Tibial artery (tissue), 4 donors: ENCODE measurements around the gene LYZL2.
"Not testable (repeated sequence)": the region's sequence is repeated elsewhere in the genome, so short reads cannot be mapped to it uniquely, and the experiment has no call there.

Experiments used
- DNase-seq, 2 donors: peaks; one replicate each; pipeline ENCODE4 v3.0.0-alpha.2; 2019
- H3K27ac ChIP-seq, 2 donors: fragments of 200-600 bp; sonication (generic) in 1 of 2; 1 replicate in 1 of 2; 2 replicates in 1 of 2; pipeline ENCODE4 v1.5.1; 2018 to 2019; ENCODE audit warnings: mild to moderate bottlenecking in 1 of 2
- H3K27me3 ChIP-seq, 2 donors: fragments of 200-600 bp; sonication (generic) in 1 of 2; one replicate each; pipeline versions ENCODE4 v1.5.1 to v1.6.0; 2016 to 2019
- H3K36me3 ChIP-seq, 3 donors: fragments of 200-600 bp; sonication (generic) in 2 of 3; one replicate each; pipeline ENCODE4 v1.5.1; 2016 to 2019; ENCODE audit warnings: mild to moderate bottlenecking in 2 of 3
- H3K4me1 ChIP-seq, 4 donors: fragments of 200-600 bp; sonication (generic) in 2 of 4; 1 replicate in 3 of 4; 2 replicates in 1 of 4; pipeline ENCODE4 v1.5.1; 2016 to 2019
- H3K4me3 ChIP-seq, 2 donors: fragments of 200-600 bp; sonication (generic) in 1 of 2; 1 replicate in 1 of 2; 2 replicates in 1 of 2; pipeline ENCODE4 v1.5.1; 2018 to 2019; ENCODE audit warnings: mild to moderate bottlenecking in 2 of 2
- H3K9me3 ChIP-seq, 3 donors: fragments of 200-600 bp; sonication (generic) in 1 of 3; one replicate each; pipeline ENCODE4 v1.5.1; 2016 to 2019
- CTCF ChIP-seq, 2 experiments: fragments of 200-600 bp in 1 of 2; fragments of 450-650 bp in 1 of 2; IDR thresholded peaks; one replicate each; pipeline ENCODE4 v1.5.1; 2017 to 2019; ENCODE audit warnings: antibody characterized with exemption in 2 of 2, mild to moderate bottlenecking in 1 of 2, moderate library complexity in 1 of 2
- intact Hi-C: fragments of 100-400 bp; cut with DNase I; formaldehyde crosslinking; loops from one replicate; pipeline ENCODE4 v1.15.0; 2023; ENCODE audit warnings: low total_unique reads

LYZL2 gene

GRCh38 chr10:30629653-30630052, at the start of gene LYZL2:
LYZL2 (minus strand) TSS chr10:30629753; CDS start chr10:30626915, 2,838 bp downstream.
- intact Hi-C loops, result no loop called here
- Histone ChIP-seq H3K36me3 (no peaks in the 10 kb centered on the region), H3K4me1 (no peaks in the 10 kb centered on the region), H3K4me3 (no peak within 1 kb of the TSS), H3K9me3 (no peaks in the 10 kb centered on the region), H3K27me3 (no peaks in the 10 kb centered on the region), H3K27ac (no peak within 1 kb of the TSS)
- TF ChIP-seq CTCF (IDR thresholded peaks at IDR 0.05), result no peak
- DNase-seq, result no peak

- H3K27me3 ChIP-seq, H3K27ac ChIP-seq, H3K4me1 ChIP-seq, intact Hi-C loops, DNase-seq, H3K36me3 ChIP-seq, H3K9me3 ChIP-seq, H3K4me3 ChIP-seq: not testable (repeated sequence)
Observed at GRCh38 chr10:30677616-30678015, 48.1 kb upstream of the LYZL2 start.

- DNase-seq, intact Hi-C loops, H3K27ac ChIP-seq, H3K9me3 ChIP-seq, H3K27me3 ChIP-seq, H3K4me1 ChIP-seq, H3K36me3 ChIP-seq, H3K4me3 ChIP-seq: not testable (repeated sequence)
Observed at GRCh38 chr10:30677146-30677545, 47.6 kb upstream of the LYZL2 start.

GRCh38 chr10:30675791-30676718, 46.5 kb upstream of the LYZL2 start:
- Histone ChIP-seq H3K4me3 (no peak overlapping the region), H3K9me3 (no peaks in the 10 kb centered on the region), H3K4me1 (no peaks in the 10 kb centered on the region), H3K27me3 (no peaks in the 10 kb centered on the region), H3K27ac (no peak overlapping the region), H3K36me3 (no peaks in the 10 kb centered on the region)
- DNase-seq, result no peak
- TF ChIP-seq CTCF (IDR thresholded peaks at IDR 0.05), result no peak
- intact Hi-C loops, result no loop called here

- intact Hi-C loops, result no loop called here
- H3K27ac ChIP-seq, result no peak overlapping the region
Observed at GRCh38 chr10:30674796-30675195, 45.2 kb upstream of the LYZL2 start.

GRCh38 chr10:30673262-30673661, 43.7 kb upstream of the LYZL2 start:
- DNase-seq, H3K9me3 ChIP-seq, H3K36me3 ChIP-seq, H3K4me1 ChIP-seq, H3K27ac ChIP-seq, H3K27me3 ChIP-seq, intact Hi-C loops, H3K4me3 ChIP-seq: not testable (repeated sequence)

More at GRCh38 chr10:30674796-30675195, 45.2 kb upstream of the LYZL2 start:
- Histone ChIP-seq H3K4me3 (no peak overlapping the region), H3K4me1 (no peaks in the 10 kb centered on the region), H3K36me3 (no peaks in the 10 kb centered on the region), H3K27me3 (no peaks in the 10 kb centered on the region), H3K9me3 (no peaks in the 10 kb centered on the region)
- no peak for TF ChIP-seq CTCF (IDR thresholded peaks at IDR 0.05)
- no peak for DNase-seq

GRCh38 chr10:30672338-30672737, 42.8 kb upstream of the LYZL2 start:
- intact Hi-C loops, H3K27me3 ChIP-seq, H3K9me3 ChIP-seq: not testable (repeated sequence)

More at GRCh38 chr10:30672338-30672737, 42.8 kb upstream of the LYZL2 start:
- not testable (repeated sequence) for DNase-seq, H3K36me3 ChIP-seq, H3K4me3 ChIP-seq, H3K4me1 ChIP-seq, H3K27ac ChIP-seq
